Measurements from ENCODE around the gene SNX24.
"Not testable (repeated sequence)": the region's sequence is repeated elsewhere in the genome, so short reads cannot be mapped to it uniquely, and the experiment has no call there.

SNX24 gene
- 9.8 to 57.9 (median 36.1) reads per million in 17 experiments for total RNA-seq

- DNase-seq, result peak; percentile 91 to 96 (median 93)
Observed at GRCh38 chr5:122845229-122846050, at the start of gene SNX24. SNX24 (plus strand) TSS chr5:122845613; CDS start chr5:122845634, 21 bp downstream.

- DNase-seq, result peak in 2 of 4 experiments; percentile 26 to 35
Observed at GRCh38 chr5:122805481-122805880, 39.9 kb upstream of the SNX24 start.

- DNase-seq, result no peak
Observed at GRCh38 chr5:122810405-122810804, 35.0 kb upstream of the SNX24 start.

GRCh38 chr5:122815218-122815767 is 30.1 kb upstream of the SNX24 start:
- no peak for DNase-seq

- DNase-seq, result no peak
Observed at GRCh38 chr5:122816756-122817155, 28.7 kb upstream of the SNX24 start.

GRCh38 chr5:122831984-122832383 is 13.4 kb upstream of the SNX24 start:
- no peak for DNase-seq

GRCh38 chr5:122835681-122836080 is 9.7 kb upstream of the SNX24 start:
- no peak for DNase-seq

GRCh38 chr5:122836947-122837346 is 8.5 kb upstream of the SNX24 start:
- no peak for DNase-seq

- DNase-seq, result no peak
Observed at GRCh38 chr5:122839731-122840130, 5.7 kb upstream of the SNX24 start.

GRCh38 chr5:122842016-122842580 is 3.3 kb upstream of the SNX24 start:
- no peak for DNase-seq

GRCh38 chr5:122844136-122844909 is 1.1 kb upstream of the SNX24 start:
- DNase-seq, result peak; percentile 29 to 55 (median 54)

GRCh38 chr5:122844910-122845228 is 544 bp upstream of the SNX24 start:
- DNase-seq, result no peak

- peak in 2 of 4 experiments; percentile 3 to 8 for DNase-seq
Observed at GRCh38 chr5:122846051-122846550, 688 bp downstream of the SNX24 start.

GRCh38 chr5:122847687-122848081 is 2.3 kb downstream of the SNX24 start:
- no peak for DNase-seq

GRCh38 chr5:122849771-122850170 is 4.4 kb downstream of the SNX24 start:
- DNase-seq, result peak; percentile 43 to 83 (median 72)

GRCh38 chr5:122857538-122857937 is 12.1 kb downstream of the SNX24 start:
- not testable (repeated sequence) for DNase-seq

GRCh38 chr5:122858451-122858850 is 13.0 kb downstream of the SNX24 start:
- DNase-seq, result no peak

- no peak for DNase-seq
Observed at GRCh38 chr5:122863240-122863639, 17.8 kb downstream of the SNX24 start.

GRCh38 chr5:122863721-122864120 is 18.3 kb downstream of the SNX24 start:
- no peak for DNase-seq

GRCh38 chr5:122864400-122864799 is 19.0 kb downstream of the SNX24 start:
- no peak for DNase-seq

GRCh38 chr5:122864842-122865241 is 19.4 kb downstream of the SNX24 start:
- no peak for DNase-seq

- no peak for DNase-seq
Observed at GRCh38 chr5:122870219-122870856, 24.9 kb downstream of the SNX24 start.

All from suppressor macrophage (primary cell).